Liver (tissue), 3 donors: ENCODE data around the gene KERA.

Experiments used
- ATF3 ChIP-seq: IDR thresholded peaks from 2 replicates; pipeline ENCODE4 v1.6.1; 2016; ENCODE audit warnings: antibody characterized with exemption
- CTCF ChIP-seq: fragments of 150-350 bp; IDR thresholded peaks from 2 replicates; pipeline ENCODE4 v1.5.1; 2017; ENCODE audit warnings: improper control_type of control experiment, low read depth, low read length; ENCODE audit not compliant: missing input control
- JUND ChIP-seq, 2 donors: IDR thresholded peaks; 2 replicates each; pipeline ENCODE4 v1.6.1; 2016; ENCODE audit warnings: antibody characterized with exemption in 2 of 2
- RAD21 ChIP-seq, 2 donors: IDR thresholded peaks; 2 replicates each; pipeline ENCODE4 v1.6.1; 2016; ENCODE audit warnings: antibody characterized with exemption in 2 of 2, mild to moderate bottlenecking in 2 of 2
- REST ChIP-seq: IDR thresholded peaks from 2 replicates; pipeline ENCODE4 v1.6.1; 2016; ENCODE audit warnings: antibody characterized with exemption, mild to moderate bottlenecking
- RXRA ChIP-seq, 2 donors: IDR thresholded peaks; 2 replicates each; pipeline ENCODE4 v1.6.1; 2017 to 2018; ENCODE audit warnings: antibody characterized with exemption in 2 of 2, mild to moderate bottlenecking in 1 of 2
- SP1 ChIP-seq: IDR thresholded peaks from 2 replicates; pipeline ENCODE4 v1.6.1; 2018; ENCODE audit warnings: antibody characterized with exemption, mild to moderate bottlenecking
- TAF1 ChIP-seq: conservative IDR thresholded peaks from 2 replicates; pipeline ENCODE4 v1.6.1; 2016; ENCODE audit warnings: antibody characterized with exemption, mild to moderate bottlenecking
- donor health status: healthy.
- donor health status: healthy.

- no peak for TF ChIP-seq CTCF
- no peak for TF ChIP-seq RAD21 (IDR thresholded peaks at IDR 0.05)
- TF ChIP-seq REST = no peak
- no peak for TF ChIP-seq ATF3
- no peak for TF ChIP-seq JUND (IDR thresholded peaks at IDR 0.05)
- TF ChIP-seq RXRA (IDR thresholded peaks at IDR 0.05) = no peak
- no peak for TF ChIP-seq TAF1
- no peak for TF ChIP-seq SP1
Measured at GRCh38 chr12:91044586-91044985, 13.2 kb downstream of the KERA start.
